Stimulated activated CD4-positive, alpha-beta T cell treated with anti-CD3 and anti-CD28 coated beads, Interleukin-4, amount 100 ng/mL, for 4 hours (primary cell): ENCODE measurements around the gene SRSF6.
"Not testable (repeated sequence)": the region's sequence is repeated elsewhere in the genome, so short reads cannot be mapped to it uniquely, and the experiment has no call there.

Experiments used
- DNase-seq, 2 experiments: peaks; one replicate each; pipeline ENCODE4 v3.0.0-alpha.2; 2020

SRSF6 gene

GRCh38 chr20:43450841-43451799 is 6.6 kb upstream of the SRSF6 start:
- no peak for DNase-seq

GRCh38 chr20:43452404-43453126 is 5.1 kb upstream of the SRSF6 start:
- DNase-seq = no peak

- DNase-seq = not testable (repeated sequence)
These were observed 1.4 kb upstream of the SRSF6 start for GRCh38 chr20:43456252-43456651.

GRCh38 chr20:43456809-43457639 is 672 bp upstream of the SRSF6 start:
- peak; percentile 75 to 83 for DNase-seq

GRCh38 chr20:43458422-43458924 is 777 bp downstream of the SRSF6 start:
- DNase-seq = no peak

- no peak for DNase-seq
These were observed 1.6 kb downstream of the SRSF6 start for GRCh38 chr20:43459022-43459942.

- DNase-seq = no peak
These were observed 2.6 kb downstream of the SRSF6 start for GRCh38 chr20:43460172-43460829.

- no peak for DNase-seq
These were observed 3.1 kb downstream of the SRSF6 start for GRCh38 chr20:43460830-43461200.

GRCh38 chr20:43461894-43462659 is 4.4 kb downstream of the SRSF6 start:
- DNase-seq = no peak

GRCh38 chr20:43462660-43463526 is 5.2 kb downstream of the SRSF6 start:
- DNase-seq = no peak

- no peak for DNase-seq
These were observed 6.0 kb downstream of the SRSF6 start for GRCh38 chr20:43463527-43464218.

GRCh38 chr20:43464219-43464790 is 6.6 kb downstream of the SRSF6 start:
- DNase-seq = no peak

GRCh38 chr20:43465625-43465943 is 7.9 kb downstream of the SRSF6 start:
- DNase-seq = no peak

- no peak for DNase-seq
These were observed 9.9 kb downstream of the SRSF6 start for GRCh38 chr20:43467589-43467988.

GRCh38 chr20:43472671-43473380 is 15.1 kb downstream of the SRSF6 start:
- no peak for DNase-seq

- DNase-seq = no peak
These were observed 15.6 kb downstream of the SRSF6 start for GRCh38 chr20:43473381-43473704.

- no peak for DNase-seq
These were observed 19.5 kb downstream of the SRSF6 start for GRCh38 chr20:43477193-43477592.

GRCh38 chr20:43477619-43478018 is 19.9 kb downstream of the SRSF6 start:
- no peak for DNase-seq
